ENCODE measurements around the gene LIN28A. TPM values are rescaled to one million over a fixed set of nuclear protein-coding genes. Genes with fewer than 3 reads are reported as not detected.

The LIN28A gene
- polyA plus RNA-seq, 1 of the 3 experiments (the other 2 are of a cell fraction), result not detected

GRCh38 chr1:26378879-26379251, 31.8 kb upstream of the LIN28A start:
- Histone ChIP-seq H3K4me3 (ENCODE audit: low read depth in 2 of 2, low read length in 1 of 2) (no peak overlapping the region), H3K4me2 (peak overlapping the region; percentile 56; the same call in 1 of the 2 replicates), H3F3A (replicated peaks; ENCODE audit: insufficient read depth) (peaks cover 14% of the 10 kb centered on the region), H3K9me3 (no peaks in the 10 kb centered on the region), H3K27ac (ENCODE audit: low read depth in 2 of 2, low read length in 1 of 2) (no peak overlapping the region), H3K9me2 (no peaks in the 10 kb centered on the region), H2AFZ (ENCODE audit: low read depth) (no peak overlapping the region), H4K20me1 (ENCODE audit: insufficient read depth) (no peaks in the 10 kb centered on the region), H3K4me1 (ENCODE audit: control insufficient read depth in 1 of 2, insufficient read depth in 2 of 2, low read depth in 1 of 2, low read length in 1 of 2) (peaks cover 0 to 6% of the 10 kb centered on the region in 2 experiments; a peak in 2 of 4 replicates), H3K27me3 (ENCODE audit: insufficient read depth) (no peaks in the 10 kb centered on the region), H3K36me3 (replicated peaks in 1 of 2; ENCODE audit: control insufficient read depth in 1 of 2, insufficient read depth in 2 of 2, low read length in 1 of 2) (no peaks in the 10 kb centered on the region), H3K9ac (no peak overlapping the region), H3K79me2 (ENCODE audit: insufficient read depth) (no peaks in the 10 kb centered on the region)
- CTCF ChIA-PET, result interaction anchor here (0.6 to 7.5 kb wide), 3 partner anchors 16 to 449 kb away, joined by 3 to 89 read pairs (median 3); no protein-coding TSS in a partner anchor
- DNase-seq, result no peak
- POLR2A ChIA-PET, result no interaction called here
- whole genome bisulfite sequencing (ENCODE audit: low lambda C conversion rate), result 90% methylated on average over 3 of the region's 3 CpGs
- no peak for TF ChIP-seq NFIC (IDR thresholded peaks at IDR 0.05; ENCODE audit: borderline replicate concordance)
- TF ChIP-seq USF2 (IDR thresholded peaks at IDR 0.05; ENCODE audit: borderline replicate concordance, low read depth, low read length), result no peak
- no peak for TF ChIP-seq EZH2phosphoT487 (IDR thresholded peaks at IDR 0.05; ENCODE audit: borderline replicate concordance, low read depth)
- no peak for TF ChIP-seq TEAD4 (IDR thresholded peaks at IDR 0.05; ENCODE audit: borderline replicate concordance, insufficient read depth)
- no peak for TF ChIP-seq FOXM1 (IDR thresholded peaks at IDR 0.05; ENCODE audit: low read depth)
- TF ChIP-seq CTCF (IDR thresholded peaks at IDR 0.05), result no peak
- TF ChIP-seq, protein P1, sequence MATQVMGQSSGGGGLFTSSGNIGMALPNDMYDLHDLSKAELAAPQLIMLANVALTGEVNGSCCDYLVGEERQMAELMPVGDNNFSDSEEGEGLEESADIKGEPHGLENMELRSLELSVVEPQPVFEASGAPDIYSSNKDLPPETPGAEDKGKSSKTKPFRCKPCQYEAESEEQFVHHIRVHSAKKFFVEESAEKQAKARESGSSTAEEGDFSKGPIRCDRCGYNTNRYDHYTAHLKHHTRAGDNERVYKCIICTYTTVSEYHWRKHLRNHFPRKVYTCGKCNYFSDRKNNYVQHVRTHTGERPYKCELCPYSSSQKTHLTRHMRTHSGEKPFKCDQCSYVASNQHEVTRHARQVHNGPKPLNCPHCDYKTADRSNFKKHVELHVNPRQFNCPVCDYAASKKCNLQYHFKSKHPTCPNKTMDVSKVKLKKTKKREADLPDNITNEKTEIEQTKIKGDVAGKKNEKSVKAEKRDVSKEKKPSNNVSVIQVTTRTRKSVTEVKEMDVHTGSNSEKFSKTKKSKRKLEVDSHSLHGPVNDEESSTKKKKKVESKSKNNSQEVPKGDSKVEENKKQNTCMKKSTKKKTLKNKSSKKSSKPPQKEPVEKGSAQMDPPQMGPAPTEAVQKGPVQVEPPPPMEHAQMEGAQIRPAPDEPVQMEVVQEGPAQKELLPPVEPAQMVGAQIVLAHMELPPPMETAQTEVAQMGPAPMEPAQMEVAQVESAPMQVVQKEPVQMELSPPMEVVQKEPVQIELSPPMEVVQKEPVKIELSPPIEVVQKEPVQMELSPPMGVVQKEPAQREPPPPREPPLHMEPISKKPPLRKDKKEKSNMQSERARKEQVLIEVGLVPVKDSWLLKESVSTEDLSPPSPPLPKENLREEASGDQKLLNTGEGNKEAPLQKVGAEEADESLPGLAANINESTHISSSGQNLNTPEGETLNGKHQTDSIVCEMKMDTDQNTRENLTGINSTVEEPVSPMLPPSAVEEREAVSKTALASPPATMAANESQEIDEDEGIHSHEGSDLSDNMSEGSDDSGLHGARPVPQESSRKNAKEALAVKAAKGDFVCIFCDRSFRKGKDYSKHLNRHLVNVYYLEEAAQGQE (IDR thresholded peaks at IDR 0.05; ENCODE audit: low read depth, low read length), result no peak
- no peak for TF ChIP-seq ELF1 (IDR thresholded peaks at IDR 0.05)
- TF ChIP-seq MXI1 (IDR thresholded peaks at IDR 0.05; ENCODE audit: low read depth, low read length), result no peak
- no peak for TF ChIP-seq MEF2A (IDR thresholded peaks at IDR 0.05; ENCODE audit: borderline replicate concordance, low read depth)
- no peak for TF ChIP-seq GABPA (IDR thresholded peaks at IDR 0.05; ENCODE audit: low read depth)
- TF ChIP-seq, protein P2, sequence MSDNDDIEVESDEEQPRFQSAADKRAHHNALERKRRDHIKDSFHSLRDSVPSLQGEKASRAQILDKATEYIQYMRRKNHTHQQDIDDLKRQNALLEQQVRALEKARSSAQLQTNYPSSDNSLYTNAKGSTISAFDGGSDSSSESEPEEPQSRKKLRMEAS (IDR thresholded peaks at IDR 0.05; ENCODE audit: low read depth), result no peak
- TF ChIP-seq USF1 (IDR thresholded peaks at IDR 0.05; ENCODE audit: borderline replicate concordance, low read depth), result no peak
- no peak for TF ChIP-seq GATA2 (CRISPR knock-in tag; IDR thresholded peaks at IDR 0.05)
- TF ChIP-seq TAF1 (IDR thresholded peaks at IDR 0.05; ENCODE audit: borderline replicate concordance, low read depth, low read length), result no peak
- no peak for TF ChIP-seq TCF12 (IDR thresholded peaks at IDR 0.05)
- no peak for TF ChIP-seq PBX3 (IDR thresholded peaks at IDR 0.05)
- no peak for TF ChIP-seq FOXJ3 (CRISPR knock-in tag; IDR thresholded peaks at IDR 0.05)
- no peak for TF ChIP-seq ZBTB33 (IDR thresholded peaks at IDR 0.05; ENCODE audit: borderline replicate concordance, low read depth)
- TF ChIP-seq POLR2AphosphoS5 (IDR thresholded peaks at IDR 0.05; ENCODE audit: low read depth, low read length), result no peak

All from SK-N-SH (cell line).